Measurements from ENCODE around the gene VCPKMT.
A peak's percentile ranks its signal among the peaks of the same experiment; 100 is the strongest.

Gene VCPKMT

GRCh38 chr14:50116181-50116956 is at the start of gene VCPKMT:
Gene VCPKMT (minus strand): TSS chr14:50116572. CDS start chr14:50116552, 20 bp downstream.
- peak; percentile 53 to 95 (median 85) for DNase-seq

GRCh38 chr14:50156111-50156510 is 39.7 kb upstream of the VCPKMT start:
- no peak for DNase-seq

DNA sequence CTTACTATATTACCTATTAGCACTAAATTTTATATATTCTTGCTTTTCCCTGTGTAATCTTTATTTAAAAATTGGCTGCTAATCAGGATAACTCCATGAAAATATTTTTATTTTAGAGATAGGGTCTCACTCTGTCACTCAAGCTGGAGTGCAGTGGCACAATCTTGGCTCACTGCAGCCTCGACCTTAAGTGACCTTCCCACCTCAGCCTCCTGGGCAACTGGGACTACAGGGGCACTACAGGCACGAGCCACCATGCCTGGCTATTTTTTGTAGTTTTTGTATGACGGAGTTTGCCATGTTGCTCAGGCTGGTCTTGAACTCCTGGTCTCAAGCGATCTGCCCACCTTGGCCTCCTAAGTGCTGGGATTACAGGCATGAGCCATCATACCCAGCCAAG is 32.4 kb upstream of the VCPKMT start:
- DNase-seq: no peak

DNA sequence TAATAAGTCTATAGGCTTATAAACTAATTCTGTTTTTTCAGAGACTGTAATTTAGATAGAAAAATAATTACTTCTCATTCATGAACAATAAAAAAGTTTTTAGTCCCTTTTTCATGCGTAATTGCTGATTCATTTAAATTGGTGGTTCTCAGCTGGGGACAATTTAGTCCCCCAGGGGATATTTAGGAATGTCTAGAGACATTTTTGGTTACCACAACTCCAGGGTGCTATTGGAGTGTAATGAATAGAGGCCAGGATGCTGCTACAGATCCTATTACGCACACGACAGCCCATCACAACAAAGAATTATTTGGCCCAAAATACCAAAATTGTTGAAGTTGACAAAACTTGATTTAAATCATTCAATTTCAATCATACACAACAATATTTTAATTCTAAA is 22.8 kb upstream of the VCPKMT start:
- DNase-seq: no peak

GRCh38 chr14:50127802-50128201 is 11.4 kb upstream of the VCPKMT start:
- no peak for DNase-seq

- peak in 1 of 56 donors; percentile 8 for DNase-seq
These were observed 6.7 kb upstream of the VCPKMT start for GRCh38 chr14:50123062-50123461.

- DNase-seq: no peak
These were observed 5.9 kb upstream of the VCPKMT start for GRCh38 chr14:50122291-50122690.

GRCh38 chr14:50121486-50121885 is 5.1 kb upstream of the VCPKMT start:
- peak in 23 of 56 donors; percentile 4 to 52 (median 27) for DNase-seq

GRCh38 chr14:50117456-50117855 is 1.1 kb upstream of the VCPKMT start:
- no peak for DNase-seq

- no peak for DNase-seq
These were observed 594 bp upstream of the VCPKMT start for GRCh38 chr14:50116966-50117365.

DNA sequence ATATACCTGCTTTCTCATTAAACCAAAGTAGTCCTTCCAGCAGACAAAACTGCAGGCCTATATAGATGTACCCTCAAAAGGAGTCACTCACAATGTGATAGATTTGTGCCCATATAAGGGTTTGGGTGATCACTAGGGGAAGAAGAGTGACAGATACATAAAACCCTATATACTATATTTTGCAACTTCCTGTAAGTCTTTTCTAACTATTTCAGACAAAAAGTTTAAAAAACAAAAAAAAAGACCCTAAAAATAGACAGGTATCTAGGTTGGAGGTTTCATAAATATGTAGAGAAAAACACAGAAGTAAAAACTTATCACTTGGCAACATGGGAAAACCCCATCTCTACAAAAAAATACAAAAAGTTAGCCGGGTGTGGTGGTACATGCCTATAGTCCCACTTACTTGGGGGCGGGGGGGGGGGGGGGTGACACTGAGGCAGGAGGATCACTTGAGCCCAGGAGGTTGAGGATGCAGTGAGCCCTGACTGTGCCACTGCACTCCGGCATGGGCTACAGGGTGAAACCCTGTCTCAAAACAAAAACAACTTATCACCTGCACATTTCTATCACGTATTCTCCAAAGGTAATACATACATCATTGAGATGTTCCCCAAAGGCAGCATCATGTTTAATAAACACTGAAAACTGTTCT is 2.9 kb downstream of the VCPKMT start:
- DNase-seq: no peak

- DNase-seq: no peak
These were observed 5.9 kb downstream of the VCPKMT start for GRCh38 chr14:50110323-50111037.

DNA sequence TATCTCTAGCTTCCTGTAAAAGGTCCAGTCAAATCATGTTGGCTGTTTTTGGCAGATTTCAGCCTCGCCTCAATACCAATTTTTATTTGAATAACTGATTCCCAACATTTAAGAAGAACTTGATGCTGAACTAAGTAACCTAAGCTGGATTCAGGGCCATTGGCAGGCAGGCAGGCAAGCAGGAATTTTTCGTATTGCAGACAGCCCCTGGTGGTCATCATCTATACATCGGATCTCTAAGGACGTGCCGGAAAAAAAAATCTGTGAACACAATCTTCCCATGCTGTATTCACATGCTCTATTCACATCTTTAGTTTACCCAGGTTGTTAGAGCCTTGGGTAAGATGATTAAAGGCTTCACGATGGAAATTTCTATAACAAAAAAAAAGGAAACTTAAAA is 7.0 kb downstream of the VCPKMT start:
- DNase-seq: no peak

DNA sequence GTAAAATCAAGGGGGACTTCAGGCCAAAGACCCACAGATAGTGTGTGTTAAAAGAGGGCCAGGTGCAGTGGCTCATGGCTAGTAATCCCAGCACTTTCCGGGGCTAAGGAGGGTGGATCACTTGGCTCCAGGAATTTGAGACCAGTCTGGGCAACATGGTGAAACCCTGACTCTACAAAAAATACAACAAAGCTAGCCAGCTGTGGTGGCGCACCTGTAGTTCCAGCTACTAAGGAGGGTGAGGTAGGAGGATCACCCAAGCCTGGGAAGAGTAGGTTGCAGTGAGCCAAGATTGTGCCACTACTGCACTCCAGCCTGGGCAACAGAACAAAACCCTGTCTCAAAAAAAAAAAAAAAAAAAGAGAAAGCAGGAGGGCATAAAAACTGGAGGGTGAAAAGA is 8.5 kb downstream of the VCPKMT start:
- no peak for DNase-seq

DNA sequence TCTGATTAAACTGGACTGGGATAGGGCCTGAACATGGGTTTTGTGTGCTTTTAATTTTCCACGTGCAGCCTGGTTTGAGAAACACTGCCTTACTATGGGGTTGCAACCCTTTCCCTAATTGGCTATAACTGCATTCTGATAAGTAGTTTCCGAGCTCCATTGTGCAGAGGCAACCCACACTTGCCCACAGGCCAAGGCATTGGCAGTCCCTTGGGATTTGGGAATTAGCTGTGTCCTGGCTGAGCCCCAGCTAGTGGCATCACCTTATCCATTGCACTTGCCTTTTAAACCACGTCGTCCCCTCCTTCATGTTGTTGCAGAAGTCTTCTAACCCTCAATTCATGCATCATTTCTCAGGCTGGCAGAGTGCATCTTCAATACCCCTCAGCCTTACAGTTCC is 10.2 kb downstream of the VCPKMT start:
- no peak for DNase-seq

DNA sequence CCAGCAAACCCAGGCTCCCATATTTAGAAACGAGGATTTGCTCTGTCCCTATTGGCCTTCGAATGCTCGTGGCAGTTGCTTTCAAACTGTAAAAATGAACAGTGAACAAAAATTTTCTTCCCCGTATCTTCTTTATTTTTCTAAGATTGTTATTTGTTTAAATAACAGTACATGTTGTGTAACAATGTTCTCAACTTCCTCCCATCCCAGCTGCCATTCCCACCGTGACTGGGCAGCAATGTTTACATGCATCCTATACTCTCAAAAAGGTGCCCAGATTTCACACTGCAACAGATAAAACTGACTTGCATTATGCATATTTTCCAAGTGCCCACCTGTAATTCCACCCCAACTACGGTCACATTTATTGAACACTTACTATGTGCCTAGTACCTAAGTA is 12.8 kb downstream of the VCPKMT start:
- no peak for DNase-seq

DNA sequence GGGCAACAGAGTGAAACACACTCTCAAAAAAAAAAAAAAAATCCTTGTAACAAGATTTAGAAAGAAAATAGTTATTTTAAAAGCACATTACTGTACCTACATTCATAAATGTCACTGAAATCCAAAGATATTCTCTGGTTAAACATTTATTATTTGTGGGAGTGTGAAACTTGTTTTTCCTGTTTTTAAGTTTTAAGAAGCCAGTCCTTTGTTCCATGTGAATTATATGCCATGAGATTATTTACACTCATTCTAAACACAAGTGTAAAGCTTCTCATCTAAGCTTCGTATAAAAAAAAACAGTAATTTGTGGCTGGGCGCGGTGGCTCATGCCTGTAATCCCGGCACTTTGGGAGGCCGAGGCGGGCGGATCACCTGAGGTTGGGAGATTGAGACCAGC is 15.0 kb downstream of the VCPKMT start:
- DNase-seq: no peak

DNA sequence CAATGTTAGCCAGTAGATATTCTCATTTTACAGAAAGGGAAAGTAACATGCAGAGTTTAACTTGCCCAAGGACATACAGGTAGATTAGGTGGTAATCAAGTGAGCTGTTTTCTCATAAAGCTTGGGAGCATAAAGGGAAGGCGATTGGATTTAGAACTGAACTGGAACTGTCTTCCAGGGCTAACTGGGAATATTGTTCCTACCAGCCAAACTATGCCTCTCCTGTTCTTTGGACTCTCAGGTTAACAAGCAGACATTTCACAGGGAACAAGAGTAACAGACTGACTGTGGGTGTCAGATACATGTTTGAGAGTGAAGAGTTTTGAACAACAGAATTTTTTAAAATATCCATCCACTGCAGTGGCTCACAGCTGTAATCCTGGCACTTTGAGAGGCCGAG is 15.6 kb downstream of the VCPKMT start:
- DNase-seq: no peak

DNA sequence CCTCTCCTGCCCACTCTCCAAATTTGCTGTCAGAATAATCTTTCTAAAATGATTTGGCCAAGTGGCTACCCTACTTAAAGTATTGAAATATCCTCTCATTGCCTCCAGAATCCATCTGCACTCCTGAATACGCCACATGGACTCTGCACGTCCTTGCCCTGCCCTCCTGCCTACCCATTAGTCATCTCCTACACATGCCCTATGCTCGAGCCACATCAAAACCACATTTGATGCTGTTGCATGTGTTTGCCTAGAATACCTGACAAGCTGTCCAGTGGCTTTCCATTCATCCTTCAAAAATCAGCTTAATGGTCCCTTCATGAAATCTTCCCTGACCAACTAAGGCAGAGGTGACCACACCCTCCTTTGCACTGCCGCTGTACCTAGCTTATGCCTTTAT is 17.0 kb downstream of the VCPKMT start:
- DNase-seq: no peak

- DNase-seq: no peak
These were observed 20.5 kb downstream of the VCPKMT start for GRCh38 chr14:50095895-50096294.

DNA sequence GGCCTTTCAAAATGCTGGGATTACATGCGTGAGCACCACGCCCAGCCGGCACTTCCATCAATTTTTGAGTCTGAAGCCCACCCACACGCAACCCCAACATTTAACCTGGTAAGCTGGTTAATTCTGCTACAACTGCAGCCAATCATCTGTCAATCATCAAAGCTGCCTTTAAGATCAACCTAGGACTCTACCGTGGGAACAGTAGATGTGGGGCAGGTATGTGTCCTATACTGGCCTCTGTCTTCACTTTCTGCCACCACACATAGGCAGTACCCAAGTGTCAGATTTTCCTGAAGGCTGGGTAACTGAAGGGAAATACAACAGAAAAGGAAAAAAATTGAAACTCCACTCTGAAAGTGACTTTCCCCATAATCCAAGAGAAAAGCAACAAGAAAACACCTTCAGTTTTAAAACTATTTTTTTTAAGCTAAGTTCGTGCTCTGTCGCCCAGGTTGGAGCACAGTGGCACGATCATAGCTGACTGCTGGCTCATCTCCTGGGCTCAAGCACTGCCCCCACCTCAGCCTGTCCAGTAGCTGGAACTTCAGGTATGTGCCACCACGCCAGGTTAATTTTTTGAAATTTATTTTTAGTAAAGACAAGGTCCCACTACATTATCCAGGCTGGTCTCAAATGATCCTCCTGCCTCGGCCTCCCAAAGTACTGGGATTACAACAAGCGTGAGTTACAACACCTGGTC is 22.2 kb downstream of the VCPKMT start:
- no peak for DNase-seq

DNA sequence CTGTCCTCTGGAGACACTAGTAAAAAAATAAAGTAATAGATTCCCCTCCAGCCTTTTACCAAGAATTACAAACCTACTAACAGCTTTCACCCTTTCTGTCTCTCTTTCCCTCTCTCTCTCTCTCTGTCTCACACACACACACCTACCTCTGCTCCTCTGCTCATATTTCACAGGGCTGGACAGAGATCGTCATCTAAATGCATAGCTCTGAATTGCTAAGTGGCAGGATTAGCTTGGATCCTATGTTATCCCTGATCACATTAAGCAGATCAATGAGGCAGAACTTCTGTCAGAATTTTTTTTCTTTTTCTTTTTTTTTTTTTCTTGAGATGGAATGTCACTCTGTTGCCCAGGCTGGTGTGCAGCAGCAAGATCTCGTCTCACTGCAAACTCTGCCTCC is 22.9 kb downstream of the VCPKMT start:
- DNase-seq: no peak
